Muscle of leg (tissue), 11 donors: ENCODE results near the gene SNCA. TPM values are rescaled to one million over a fixed set of nuclear protein-coding genes. Genes with fewer than 3 reads are reported as not detected.

Experiments used
- DNase-seq: peaks from one replicate; pipeline ENCODE4 v3.0.0; 2013
- H3K27ac ChIP-seq: one replicate; pipeline ENCODE4 v1.5.1; 2013; ENCODE audit warnings: mild to moderate bottlenecking, low read length, control low read depth
- H3K27me3 ChIP-seq: one replicate; pipeline ENCODE4 v1.6.1; 2013; ENCODE audit warnings: low read length; ENCODE audit not compliant: control insufficient read depth, insufficient read depth
- H3K36me3 ChIP-seq: one replicate; pipeline ENCODE4 v1.6.1; 2013; ENCODE audit warnings: low read length; ENCODE audit not compliant: control insufficient read depth, insufficient read depth
- H3K4me1 ChIP-seq: one replicate; pipeline ENCODE4 v1.6.1; 2013; ENCODE audit warnings: low read length; ENCODE audit not compliant: control insufficient read depth, insufficient read depth
- H3K4me3 ChIP-seq: one replicate; pipeline ENCODE4 v1.5.1; 2013; ENCODE audit warnings: low read length, control low read depth
- H3K9me3 ChIP-seq: replicated peaks from 2 replicates; pipeline ENCODE4 v1.6.1; 2013; ENCODE audit warnings: low read depth, low read length; ENCODE audit not compliant: control insufficient read depth
- WGBS: methylation state at CpG from one replicate; pipeline ENCODE4 v1.1.5; 2013; ENCODE audit warnings: missing lambda C conversion rate; ENCODE audit not compliant: insufficient coverage; 5-methylcytosine and 5-hydroxymethylcytosine counted together
- polyA plus RNA-seq, 8 donors: library from polyadenylated mRNA; unstranded; fragments of 120-200 nt; gene quantifications; one replicate each; pipeline versions ENCODE4 v1.2.1 to v1.2.3, GENCODE V29; 2013; ENCODE audit warnings: inconsistent platforms in 1 of 8, low replicate concordance in 1 of 8; ENCODE audit not compliant: insufficient read length in 8 of 8, insufficient read depth in 1 of 8
- total RNA-seq: library from RNA; stranded (reverse); fragments of 120-200 nt; gene quantifications from one replicate; pipeline ENCODE4 v1.2.4, GENCODE V29; 2013

SNCA gene
- total and polyA plus RNA-seq, 9 donors: 14.2 to 48.7 (median 34.2) TPM

DNA sequence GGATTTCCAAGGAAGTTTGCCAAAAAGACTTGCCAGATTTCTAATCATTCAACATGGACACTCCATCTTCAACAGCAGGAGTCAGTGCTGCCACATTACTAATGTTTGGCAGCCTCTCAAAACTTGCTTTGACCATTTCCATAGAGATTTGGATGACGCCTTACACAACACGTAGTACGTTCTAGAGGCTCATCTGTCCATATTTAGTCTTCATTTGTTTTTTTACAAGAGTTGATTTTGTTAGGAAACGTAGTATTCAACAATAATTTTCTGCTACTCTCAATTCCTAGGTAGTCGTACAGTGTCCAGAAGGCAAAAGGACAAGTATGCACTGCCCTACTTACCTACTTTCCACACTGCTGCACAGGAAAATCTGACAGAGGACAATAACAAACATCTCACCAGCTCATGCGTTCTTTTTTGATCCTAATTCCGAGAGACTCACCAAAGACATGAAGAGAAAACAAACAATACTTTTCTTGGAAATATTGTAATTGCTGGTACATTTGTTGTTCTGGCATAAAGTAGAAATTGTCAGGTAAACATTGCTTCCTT, 117.3 kb downstream of the SNCA start:
- no peak overlapping the region for H3K4me3 ChIP-seq
- no peaks in the 10 kb centered on the region for H3K36me3 ChIP-seq
- H3K27me3 ChIP-seq: no peaks in the 10 kb centered on the region
- no peaks in the 10 kb centered on the region for H3K9me3 ChIP-seq
- no peak for DNase-seq
- H3K27ac ChIP-seq: no peak overlapping the region
- H3K4me1 ChIP-seq: no peaks in the 10 kb centered on the region
- WGBS: 88% methylated on average over 1 of the region's 7 CpGs

DNA sequence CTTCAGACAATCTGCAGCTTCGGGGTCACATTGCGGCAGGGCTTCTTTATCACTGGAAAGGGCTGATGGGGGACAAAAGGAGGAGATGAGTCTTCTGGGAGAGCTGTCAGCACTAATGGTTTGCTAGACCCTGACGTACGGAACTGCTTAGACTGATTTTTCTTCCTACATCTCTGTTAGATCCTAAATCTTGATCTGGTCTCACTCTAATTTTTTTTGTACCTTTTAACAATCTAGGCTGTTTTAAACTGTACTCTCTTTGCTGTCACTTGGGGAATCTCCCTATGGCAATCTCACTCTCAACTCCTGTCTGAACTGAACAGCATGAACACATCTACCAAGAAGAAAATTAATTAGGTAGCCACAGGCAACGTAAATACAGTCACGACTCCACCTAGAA, 120.1 kb downstream of the SNCA start:
- Histone ChIP-seq H3K4me1 (no peaks in the 10 kb centered on the region), H3K27ac (no peak overlapping the region), H3K27me3 (no peaks in the 10 kb centered on the region), H3K4me3 (no peak overlapping the region), H3K36me3 (no peaks in the 10 kb centered on the region), H3K9me3 (no peaks in the 10 kb centered on the region)
- DNase-seq: no peak
- WGBS: no CpG with 5 or more reads among the region's 6 CpGs

DNA sequence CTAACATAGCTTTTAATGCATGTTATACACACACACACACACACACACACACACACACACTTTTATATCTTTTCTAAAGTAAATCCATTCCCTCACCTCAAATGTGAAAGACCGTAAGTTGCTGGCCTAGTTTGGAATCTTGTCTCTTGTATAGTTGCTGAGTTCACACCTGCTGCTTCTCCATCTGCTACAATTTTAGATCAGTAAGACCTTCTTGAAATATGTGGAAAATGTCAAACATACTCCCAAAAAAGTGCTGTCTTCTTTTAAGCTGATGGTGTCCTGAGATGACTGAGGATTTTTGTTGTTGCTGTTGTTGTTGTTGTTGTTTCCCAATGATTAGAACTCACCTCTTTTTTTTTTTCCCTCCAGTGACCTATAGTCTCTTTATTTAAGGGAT, 121.3 kb downstream of the SNCA start:
- no CpG with 5 or more reads among the region's 1 CpG for WGBS
- H3K9me3 ChIP-seq: no peaks in the 10 kb centered on the region
- no peaks in the 10 kb centered on the region for H3K4me1 ChIP-seq
- no peaks in the 10 kb centered on the region for H3K27me3 ChIP-seq
- H3K36me3 ChIP-seq: no peaks in the 10 kb centered on the region
- H3K27ac ChIP-seq: no peak overlapping the region
- no peak for DNase-seq
- no peak overlapping the region for H3K4me3 ChIP-seq

DNA sequence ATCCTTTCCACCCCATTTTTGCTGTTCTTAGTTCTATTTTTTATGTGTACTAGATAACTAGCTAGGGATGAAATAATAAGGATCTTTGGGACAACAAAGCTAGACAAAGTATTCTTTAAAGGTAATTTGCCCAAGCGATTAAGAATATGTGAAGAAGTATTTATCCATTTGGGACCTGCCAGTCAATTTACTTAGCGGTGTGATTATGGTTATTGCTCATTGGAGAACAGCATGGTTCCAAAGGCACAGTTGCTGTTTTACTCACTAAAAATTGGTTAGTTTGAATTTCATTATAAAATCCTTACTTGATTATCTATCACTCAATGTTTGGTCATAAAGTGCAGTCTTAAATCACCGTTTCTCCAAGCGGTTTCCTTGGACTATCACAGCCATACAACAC, 124.1 kb downstream of the SNCA start:
- DNase-seq: no peak
- Histone ChIP-seq H3K27ac (no peak overlapping the region), H3K4me3 (no peak overlapping the region), H3K4me1 (no peaks in the 10 kb centered on the region), H3K9me3 (no peaks in the 10 kb centered on the region), H3K36me3 (no peaks in the 10 kb centered on the region), H3K27me3 (no peaks in the 10 kb centered on the region)
- WGBS: 82% methylated on average over 1 of the region's 4 CpGs

DNA sequence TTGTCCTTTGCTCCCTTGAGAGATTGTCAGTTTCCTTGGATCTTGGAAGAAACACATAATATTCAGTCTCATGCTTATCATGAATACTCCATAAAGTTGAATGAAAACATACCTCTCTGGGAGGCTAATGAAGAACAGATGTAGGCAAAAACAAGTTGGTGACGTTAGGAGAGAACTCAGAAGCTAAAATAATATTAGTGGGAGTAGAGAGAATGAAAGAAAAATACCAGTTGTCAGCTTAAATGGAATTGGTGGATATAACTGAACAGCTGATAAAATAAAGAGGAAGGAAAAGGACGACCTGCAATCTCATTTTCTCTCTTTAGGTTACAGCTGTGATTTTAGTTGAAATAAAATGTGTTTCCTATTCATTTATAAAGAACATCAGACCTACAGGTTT, 124.8 kb downstream of the SNCA start:
- no peaks in the 10 kb centered on the region for H3K4me1 ChIP-seq
- WGBS: 0% methylated on average over 1 of the region's 2 CpGs
- no peaks in the 10 kb centered on the region for H3K9me3 ChIP-seq
- H3K36me3 ChIP-seq: no peaks in the 10 kb centered on the region
- no peaks in the 10 kb centered on the region for H3K27me3 ChIP-seq
- H3K27ac ChIP-seq: no peak overlapping the region
- H3K4me3 ChIP-seq: no peak overlapping the region
- peak; percentile 29 for DNase-seq

DNA sequence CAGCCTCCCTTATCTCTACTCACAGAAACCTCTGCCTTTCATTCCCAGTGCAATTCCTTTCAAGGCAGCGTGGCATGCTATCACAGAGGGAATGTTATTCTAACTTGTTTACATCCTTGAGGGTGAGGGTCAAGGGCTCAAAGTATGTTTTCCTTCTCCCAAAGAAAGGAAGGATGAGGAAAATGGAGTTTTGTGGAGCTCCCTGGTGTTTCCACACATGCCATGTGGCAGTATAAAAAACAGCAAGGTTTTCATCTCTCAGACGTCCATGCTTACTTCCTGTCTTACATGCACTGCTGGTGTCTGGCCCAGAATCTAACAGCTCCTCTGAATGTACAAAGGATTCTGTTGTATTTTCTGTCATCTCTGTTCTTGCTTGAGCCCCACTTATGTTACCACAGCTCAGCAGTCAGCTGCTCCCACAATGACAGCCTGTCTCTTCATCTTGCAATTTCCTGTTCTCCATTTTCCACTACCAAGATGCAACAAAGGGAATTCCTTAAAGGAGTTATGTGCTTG, 128.0 kb downstream of the SNCA start:
- Histone ChIP-seq H3K27ac (no peak overlapping the region), H3K4me1 (no peaks in the 10 kb centered on the region), H3K9me3 (no peaks in the 10 kb centered on the region), H3K4me3 (no peak overlapping the region), H3K27me3 (no peaks in the 10 kb centered on the region), H3K36me3 (no peaks in the 10 kb centered on the region)
- 0% methylated on average over 1 of the region's 2 CpGs for WGBS
- DNase-seq: peak; percentile 31

DNA sequence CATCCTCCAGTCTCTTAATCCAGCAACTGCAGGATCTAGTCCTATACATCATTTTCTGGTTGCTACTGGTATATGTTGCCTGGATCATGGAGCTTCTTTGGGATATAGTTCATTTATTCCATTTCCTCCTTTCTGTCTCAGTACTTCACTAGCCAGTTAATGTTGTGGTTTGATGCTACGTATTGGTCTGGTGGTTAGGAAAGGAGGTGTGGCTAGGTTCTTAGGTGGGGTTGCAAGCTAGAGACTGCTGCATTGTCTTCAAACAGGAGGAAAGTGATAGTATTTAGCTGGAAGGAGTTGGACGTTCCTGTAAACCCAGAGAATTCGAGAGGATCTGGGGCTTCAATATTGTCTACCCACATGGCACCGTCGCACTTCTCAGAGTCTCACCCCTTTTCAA, 129.5 kb downstream of the SNCA start:
- H3K4me1 ChIP-seq: no peaks in the 10 kb centered on the region
- no peak for DNase-seq
- 100% methylated on average over 3 of the region's 5 CpGs for WGBS
- no peaks in the 10 kb centered on the region for H3K36me3 ChIP-seq
- no peaks in the 10 kb centered on the region for H3K9me3 ChIP-seq
- no peak overlapping the region for H3K4me3 ChIP-seq
- no peak overlapping the region for H3K27ac ChIP-seq
- no peaks in the 10 kb centered on the region for H3K27me3 ChIP-seq

DNA sequence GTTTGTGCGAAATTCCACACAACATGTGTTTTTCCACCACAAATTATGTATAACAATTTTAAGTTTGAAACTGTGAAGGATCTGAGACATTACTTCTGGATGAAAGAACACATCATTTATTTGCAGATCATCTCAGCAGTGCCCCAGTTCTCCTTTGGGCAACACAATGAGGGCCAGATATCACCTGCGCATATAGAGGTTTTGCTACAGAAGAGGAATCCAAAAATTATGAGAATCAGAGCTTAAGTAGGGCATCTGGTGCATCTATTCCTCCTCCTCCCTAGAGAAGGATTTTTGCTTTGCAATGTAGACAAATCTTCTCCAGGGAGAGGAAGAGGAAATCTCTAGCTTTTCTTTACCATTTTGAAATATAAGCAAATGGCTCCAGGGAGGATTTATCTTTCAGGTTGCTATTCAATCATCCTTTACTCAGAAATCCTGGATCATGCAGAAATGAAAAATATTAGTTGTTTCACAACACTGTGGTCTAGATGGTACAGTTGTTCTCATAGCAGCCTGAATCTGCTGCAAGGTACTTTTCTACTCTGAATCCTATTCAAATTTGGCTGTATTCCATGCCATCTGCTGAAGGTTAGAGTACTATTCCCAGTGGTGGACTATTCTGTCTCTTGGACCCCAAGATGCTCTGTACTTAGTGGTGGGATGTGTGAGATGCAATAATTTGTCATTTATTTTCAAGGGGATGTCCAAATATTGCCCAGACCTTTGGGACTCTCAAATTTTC, 132.1 kb downstream of the SNCA start:
- Histone ChIP-seq H3K27me3 (no peaks in the 10 kb centered on the region), H3K4me1 (no peaks in the 10 kb centered on the region), H3K4me3 (no peak overlapping the region), H3K36me3 (no peaks in the 10 kb centered on the region), H3K27ac (no peak overlapping the region), H3K9me3 (no peaks in the 10 kb centered on the region)
- DNase-seq: no peak
- no CpG with 5 or more reads among the region's 2 CpGs for WGBS

DNA sequence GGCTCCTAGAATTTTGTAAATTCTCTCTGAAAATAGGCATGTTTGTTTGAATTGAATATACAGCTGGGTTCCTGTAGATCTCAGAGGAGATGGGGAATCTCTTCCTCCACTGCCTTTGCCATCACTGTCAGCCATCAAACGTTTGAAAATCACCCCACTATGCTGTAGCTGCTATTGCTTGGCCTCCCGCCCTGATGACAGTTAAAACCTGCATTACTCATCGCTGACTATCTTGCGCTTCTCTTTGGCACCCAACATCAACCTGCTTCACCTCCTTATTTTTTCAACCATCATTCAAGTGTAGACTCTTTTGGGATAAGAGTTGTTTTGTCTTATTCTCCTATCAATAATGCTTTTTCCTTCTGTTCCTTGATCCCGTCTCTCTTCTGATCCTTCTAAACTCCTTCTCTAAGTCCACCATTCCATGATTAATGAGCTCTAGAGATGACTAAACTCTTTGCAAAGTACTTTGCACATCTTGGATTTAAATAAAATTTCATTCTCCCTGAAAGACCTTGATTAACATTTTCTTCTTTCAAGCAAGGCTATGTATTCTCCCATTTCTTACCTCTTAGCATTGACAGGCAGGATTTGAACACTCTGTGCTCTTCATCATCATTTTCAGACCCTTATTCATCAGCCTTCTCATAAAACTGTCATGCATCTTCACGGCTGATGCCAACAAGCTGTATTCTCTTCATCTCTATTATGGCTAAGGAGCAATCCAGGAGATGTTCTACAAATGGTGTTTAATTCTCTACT, 133.0 kb downstream of the SNCA start:
- H3K36me3 ChIP-seq: no peaks in the 10 kb centered on the region
- DNase-seq: no peak
- no peak overlapping the region for H3K27ac ChIP-seq
- H3K4me1 ChIP-seq: no peaks in the 10 kb centered on the region
- WGBS: 14% methylated on average over 1 of the region's 6 CpGs
- H3K4me3 ChIP-seq: no peak overlapping the region
- H3K27me3 ChIP-seq: no peaks in the 10 kb centered on the region
- H3K9me3 ChIP-seq: no peaks in the 10 kb centered on the region

DNA sequence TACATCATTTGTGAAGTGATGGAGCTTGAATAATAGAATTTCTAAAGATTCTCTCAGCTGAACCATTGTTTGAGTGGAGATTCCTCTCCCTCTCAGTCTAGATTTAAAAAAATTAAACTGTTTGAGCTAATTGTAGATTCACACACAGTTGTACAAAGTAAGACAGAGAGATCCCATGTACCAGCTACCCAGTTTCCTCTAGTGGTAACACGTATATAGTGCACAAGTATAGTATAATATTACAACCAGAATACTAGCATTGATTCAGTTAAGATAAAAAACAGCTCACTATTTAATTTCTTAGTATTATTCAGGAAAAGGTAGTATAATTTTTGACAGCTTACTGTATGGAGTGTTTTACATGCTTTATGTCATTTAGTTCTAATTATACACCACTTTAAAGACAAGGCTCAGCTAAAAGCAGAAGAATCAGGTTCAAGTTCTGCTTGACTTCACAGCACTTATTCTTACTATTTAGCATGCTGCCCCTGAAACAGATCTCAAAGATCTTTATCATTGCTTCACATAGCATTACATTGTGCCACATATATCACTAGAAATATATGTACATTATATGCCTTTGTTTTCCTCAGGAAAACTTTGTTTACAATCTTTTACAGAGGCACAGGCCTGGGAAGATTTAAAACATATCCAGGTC, 136.1 kb downstream of the SNCA start:
- no peak for DNase-seq
- WGBS: no CpG with 5 or more reads among the region's 1 CpG

More for the DNA sequence above, 136.1 kb downstream of the SNCA start:
- H3K4me1 ChIP-seq: no peaks in the 10 kb centered on the region
- H3K27ac ChIP-seq: no peak overlapping the region
- no peaks in the 10 kb centered on the region for H3K27me3 ChIP-seq
- H3K36me3 ChIP-seq: no peaks in the 10 kb centered on the region
- H3K9me3 ChIP-seq: no peaks in the 10 kb centered on the region
- no peak overlapping the region for H3K4me3 ChIP-seq
